A673 (cell line): ENCODE results near the gene UBE2A.

Source experiments
- EZH2 ChIP-seq: fragments of 200-600 bp; sonication (generic); IDR thresholded peaks from 2 replicates; pipeline ENCODE4 v1.6.1; 2017; ENCODE audit warnings: borderline replicate concordance, low read depth, mild to moderate bottlenecking, mixed read lengths, antibody characterized with exemption, low read length; ENCODE audit not compliant: poor library complexity, severe bottlenecking
- TF ChIP-seq, protein P1 (sequence below): fragments of 300-800, 200-600 bp; sonication (generic); conservative IDR thresholded peaks from 2 replicates; pipeline ENCODE4 v1.5.1; 2017; ENCODE audit warnings: low read depth, mild to moderate bottlenecking, antibody characterized with exemption, low read length, moderate library complexity, mixed read lengths

DNA sequence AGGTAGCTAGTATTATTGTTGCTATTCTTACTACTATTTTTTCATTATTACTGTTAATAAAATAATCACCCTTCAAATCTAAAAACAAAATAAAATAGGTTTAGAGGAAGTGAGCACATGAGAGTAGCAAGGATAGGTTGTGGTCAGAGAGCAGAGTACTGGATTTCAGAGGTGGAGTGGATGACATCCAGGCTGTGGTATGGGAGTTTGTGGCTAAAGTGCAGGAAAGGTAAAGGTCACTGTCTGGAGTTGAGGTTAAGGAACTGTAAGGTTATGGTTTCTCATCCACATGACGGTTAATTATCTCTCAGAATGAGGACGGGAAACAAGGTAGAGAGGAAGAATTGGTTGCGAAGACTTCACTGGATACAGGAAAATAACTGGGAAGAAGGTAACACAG lies 36.9 kb upstream of the UBE2A start:
- TF ChIP-seq, protein P1, sequence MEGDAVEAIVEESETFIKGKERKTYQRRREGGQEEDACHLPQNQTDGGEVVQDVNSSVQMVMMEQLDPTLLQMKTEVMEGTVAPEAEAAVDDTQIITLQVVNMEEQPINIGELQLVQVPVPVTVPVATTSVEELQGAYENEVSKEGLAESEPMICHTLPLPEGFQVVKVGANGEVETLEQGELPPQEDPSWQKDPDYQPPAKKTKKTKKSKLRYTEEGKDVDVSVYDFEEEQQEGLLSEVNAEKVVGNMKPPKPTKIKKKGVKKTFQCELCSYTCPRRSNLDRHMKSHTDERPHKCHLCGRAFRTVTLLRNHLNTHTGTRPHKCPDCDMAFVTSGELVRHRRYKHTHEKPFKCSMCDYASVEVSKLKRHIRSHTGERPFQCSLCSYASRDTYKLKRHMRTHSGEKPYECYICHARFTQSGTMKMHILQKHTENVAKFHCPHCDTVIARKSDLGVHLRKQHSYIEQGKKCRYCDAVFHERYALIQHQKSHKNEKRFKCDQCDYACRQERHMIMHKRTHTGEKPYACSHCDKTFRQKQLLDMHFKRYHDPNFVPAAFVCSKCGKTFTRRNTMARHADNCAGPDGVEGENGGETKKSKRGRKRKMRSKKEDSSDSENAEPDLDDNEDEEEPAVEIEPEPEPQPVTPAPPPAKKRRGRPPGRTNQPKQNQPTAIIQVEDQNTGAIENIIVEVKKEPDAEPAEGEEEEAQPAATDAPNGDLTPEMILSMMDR, result no peak
- TF ChIP-seq EZH2, result no peak
